Ovary (tissue), 3 donors: ENCODE results near the gene CCDC149.

Source experiments
- EP300 ChIP-seq: sonication (generic); formaldehyde crosslinking; IDR thresholded peaks from one replicate; pipeline ENCODE4 v1.6.1; 2017; ENCODE audit warnings: antibody characterized with exemption
- POLR2A ChIP-seq: fragments of 450-650 bp; IDR thresholded peaks from one replicate; pipeline ENCODE4 v1.6.1; 2017; ENCODE audit warnings: antibody characterized with exemption, mild to moderate bottlenecking, moderate library complexity
- TF ChIP-seq, protein P1 (sequence below), 3 donors: fragments of 450-650 bp in 2 of 3; fragments of 200-600 bp in 1 of 3; IDR thresholded peaks; one replicate each; pipeline versions ENCODE4 v1.5.1 to v1.8.0; 2016 to 2022; ENCODE audit warnings: antibody characterized with exemption in 3 of 3, mild to moderate bottlenecking in 1 of 3
- donor health status: DM: no; HTN: no; CAD: no.

DNA sequence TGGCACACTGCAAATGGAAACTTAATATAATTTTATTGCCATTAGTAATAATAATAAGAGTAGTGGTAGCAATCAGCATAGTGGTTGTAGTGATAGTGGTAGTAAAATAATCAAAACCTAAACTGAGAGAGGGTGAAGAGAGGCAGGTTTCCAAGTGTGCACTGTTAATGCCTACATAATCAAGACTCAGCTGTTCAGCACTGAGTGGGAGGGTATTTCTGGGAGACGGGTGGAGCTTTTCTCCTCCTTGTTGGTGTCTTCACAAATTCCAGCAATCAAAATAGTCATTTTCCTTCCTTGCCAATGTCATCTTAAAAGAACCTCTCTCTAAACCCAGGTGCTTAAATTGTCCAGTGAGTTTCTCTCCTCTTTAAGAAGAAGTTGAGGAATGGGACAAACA lies 18.6 kb downstream of the CCDC149 start:
- TF ChIP-seq EP300 (no peak), POLR2A (no peak)
- TF ChIP-seq, protein P1, sequence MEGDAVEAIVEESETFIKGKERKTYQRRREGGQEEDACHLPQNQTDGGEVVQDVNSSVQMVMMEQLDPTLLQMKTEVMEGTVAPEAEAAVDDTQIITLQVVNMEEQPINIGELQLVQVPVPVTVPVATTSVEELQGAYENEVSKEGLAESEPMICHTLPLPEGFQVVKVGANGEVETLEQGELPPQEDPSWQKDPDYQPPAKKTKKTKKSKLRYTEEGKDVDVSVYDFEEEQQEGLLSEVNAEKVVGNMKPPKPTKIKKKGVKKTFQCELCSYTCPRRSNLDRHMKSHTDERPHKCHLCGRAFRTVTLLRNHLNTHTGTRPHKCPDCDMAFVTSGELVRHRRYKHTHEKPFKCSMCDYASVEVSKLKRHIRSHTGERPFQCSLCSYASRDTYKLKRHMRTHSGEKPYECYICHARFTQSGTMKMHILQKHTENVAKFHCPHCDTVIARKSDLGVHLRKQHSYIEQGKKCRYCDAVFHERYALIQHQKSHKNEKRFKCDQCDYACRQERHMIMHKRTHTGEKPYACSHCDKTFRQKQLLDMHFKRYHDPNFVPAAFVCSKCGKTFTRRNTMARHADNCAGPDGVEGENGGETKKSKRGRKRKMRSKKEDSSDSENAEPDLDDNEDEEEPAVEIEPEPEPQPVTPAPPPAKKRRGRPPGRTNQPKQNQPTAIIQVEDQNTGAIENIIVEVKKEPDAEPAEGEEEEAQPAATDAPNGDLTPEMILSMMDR (IDR thresholded peaks at IDR 0.05) = no peak
